ENCODE results near the gene KLK4. TPM values are rescaled to one million over a fixed set of nuclear protein-coding genes. Genes with fewer than 3 reads are reported as not detected.

The KLK4 gene
- total and polyA plus RNA-seq, 4 donors: not detected

- no peak overlapping the region for H3K4me3 ChIP-seq (ENCODE audit: low read depth in 1 of 3, low read length in 3 of 3)
- peaks cover 0 to 5% (median 0%) of the 10 kb centered on the region in 4 donors for H3K27me3 ChIP-seq (ENCODE audit: control insufficient read depth in 4 of 4, insufficient read depth in 4 of 4, low read length in 3 of 4)
- WGBS: 86% methylated on average over 2 of the region's 2 CpGs
Measured at GRCh38 chr19:50925734-50926133, 14.5 kb upstream of the KLK4 start.

More at GRCh38 chr19:50925734-50926133, 14.5 kb upstream of the KLK4 start:
- H3K36me3 ChIP-seq (ENCODE audit: control insufficient read depth in 4 of 4, insufficient read depth in 3 of 4, low read depth in 1 of 4, low read length in 3 of 4): no peaks in the 10 kb centered on the region
- H3K9me3 ChIP-seq (ENCODE audit: control insufficient read depth in 4 of 4, low read length in 3 of 4): no peaks in the 10 kb centered on the region
- no peak overlapping the region for H3K27ac ChIP-seq (ENCODE audit: low read depth in 1 of 2, low read length in 2 of 2)
- no peak for TF ChIP-seq YY1 (IDR thresholded peaks at IDR 0.05)
- TF ChIP-seq RXRA (IDR thresholded peaks at IDR 0.05): no peak
- no peak for TF ChIP-seq GABPA (IDR thresholded peaks at IDR 0.05 in 1 of 2, conservative IDR thresholded peaks at IDR 0.05 in 1 of 2)
- TF ChIP-seq ATF3 (IDR thresholded peaks at IDR 0.05): no peak
- TF ChIP-seq NR2F2 (IDR thresholded peaks at IDR 0.05): no peak
- TF ChIP-seq REST (IDR thresholded peaks at IDR 0.05): no peak
- no peak for TF ChIP-seq HNF4A (conservative IDR thresholded peaks at IDR 0.05)
- no peak for TF ChIP-seq CTCF (IDR thresholded peaks at IDR 0.05; ENCODE audit: low read depth, low read length, missing input control)
- TF ChIP-seq TAF1 (conservative IDR thresholded peaks at IDR 0.05): no peak
- TF ChIP-seq EGR1 (IDR thresholded peaks at IDR 0.05; ENCODE audit: low read depth in 2 of 2): no peak
- no peak for TF ChIP-seq SP1 (IDR thresholded peaks at IDR 0.05)
- no peak for TF ChIP-seq ZBTB33 (IDR thresholded peaks at IDR 0.05)
- TF ChIP-seq MAX (IDR thresholded peaks at IDR 0.05): no peak
- no peak for TF ChIP-seq RAD21 (IDR thresholded peaks at IDR 0.05)
- TF ChIP-seq JUND (IDR thresholded peaks at IDR 0.05): no peak
- no peak for TF ChIP-seq FOXA1 (IDR thresholded peaks at IDR 0.05)
- TF ChIP-seq FOXA2 (IDR thresholded peaks at IDR 0.05): no peak
- no peak for TF ChIP-seq HNF4G (IDR thresholded peaks at IDR 0.05)
- no peak overlapping the region for H3K9ac ChIP-seq (ENCODE audit: low read depth in 1 of 2, low read length in 2 of 2)
- DNase-seq (ENCODE audit: low spot score): no peak
- H3K4me1 ChIP-seq (ENCODE audit: control insufficient read depth in 4 of 4, insufficient read depth in 4 of 4, low read length in 3 of 4): no peaks in the 10 kb centered on the region
